ENCODE results near the gene PRRX2. TPM values are rescaled to one million over a fixed set of nuclear protein-coding genes. Genes with fewer than 3 reads are reported as not detected.

The PRRX2 gene
- total and polyA plus RNA-seq, 7 donors = 0.46 to 4.7 (median 2.0) TPM; not detected in 1

DNA sequence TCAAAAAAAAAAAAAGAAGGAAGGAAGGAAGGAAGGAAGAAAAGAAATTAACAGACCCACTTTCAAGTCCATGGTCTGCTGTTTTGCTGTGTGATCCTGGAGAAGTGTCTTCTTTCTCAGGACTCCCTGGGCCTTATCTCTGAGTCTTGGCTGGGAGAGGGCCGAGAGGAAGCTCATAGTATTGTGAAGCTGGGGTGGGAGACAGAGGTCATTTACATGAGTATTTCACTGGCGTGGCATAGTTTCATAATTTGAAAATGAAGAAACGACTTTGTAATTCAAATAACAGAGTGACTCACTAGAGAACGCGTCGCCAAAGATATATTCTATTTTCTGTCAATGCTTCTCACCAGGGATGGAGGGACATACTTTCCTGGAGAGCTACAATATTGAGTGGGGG, 42.1 kb upstream of the PRRX2 start:
- Histone ChIP-seq H3K4me1 (peaks cover 0 to 40% (median 39%) of the 10 kb centered on the region in 4 donors), H3K36me3 (no peaks in the 10 kb centered on the region), H3K9me3 (no peaks in the 10 kb centered on the region), H3K4me3 (no peak overlapping the region), H3K27me3 (no peaks in the 10 kb centered on the region), H3K27ac (no peak overlapping the region)
- WGBS, 2 donors = 80 to 83% methylated on average over 6 of the region's 6 CpGs
- TF ChIP-seq, protein P1, sequence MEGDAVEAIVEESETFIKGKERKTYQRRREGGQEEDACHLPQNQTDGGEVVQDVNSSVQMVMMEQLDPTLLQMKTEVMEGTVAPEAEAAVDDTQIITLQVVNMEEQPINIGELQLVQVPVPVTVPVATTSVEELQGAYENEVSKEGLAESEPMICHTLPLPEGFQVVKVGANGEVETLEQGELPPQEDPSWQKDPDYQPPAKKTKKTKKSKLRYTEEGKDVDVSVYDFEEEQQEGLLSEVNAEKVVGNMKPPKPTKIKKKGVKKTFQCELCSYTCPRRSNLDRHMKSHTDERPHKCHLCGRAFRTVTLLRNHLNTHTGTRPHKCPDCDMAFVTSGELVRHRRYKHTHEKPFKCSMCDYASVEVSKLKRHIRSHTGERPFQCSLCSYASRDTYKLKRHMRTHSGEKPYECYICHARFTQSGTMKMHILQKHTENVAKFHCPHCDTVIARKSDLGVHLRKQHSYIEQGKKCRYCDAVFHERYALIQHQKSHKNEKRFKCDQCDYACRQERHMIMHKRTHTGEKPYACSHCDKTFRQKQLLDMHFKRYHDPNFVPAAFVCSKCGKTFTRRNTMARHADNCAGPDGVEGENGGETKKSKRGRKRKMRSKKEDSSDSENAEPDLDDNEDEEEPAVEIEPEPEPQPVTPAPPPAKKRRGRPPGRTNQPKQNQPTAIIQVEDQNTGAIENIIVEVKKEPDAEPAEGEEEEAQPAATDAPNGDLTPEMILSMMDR (IDR thresholded peaks at IDR 0.05) = no peak
- no peak for TF ChIP-seq EP300 (IDR thresholded peaks at IDR 0.05)
- TF ChIP-seq POLR2AphosphoS5 (IDR thresholded peaks at IDR 0.05) = no peak
- TF ChIP-seq POLR2A (IDR thresholded peaks at IDR 0.05) = no peak
- intact Hi-C loops (cut with DNase I) = no loop called here
- no peak for DNase-seq

DNA sequence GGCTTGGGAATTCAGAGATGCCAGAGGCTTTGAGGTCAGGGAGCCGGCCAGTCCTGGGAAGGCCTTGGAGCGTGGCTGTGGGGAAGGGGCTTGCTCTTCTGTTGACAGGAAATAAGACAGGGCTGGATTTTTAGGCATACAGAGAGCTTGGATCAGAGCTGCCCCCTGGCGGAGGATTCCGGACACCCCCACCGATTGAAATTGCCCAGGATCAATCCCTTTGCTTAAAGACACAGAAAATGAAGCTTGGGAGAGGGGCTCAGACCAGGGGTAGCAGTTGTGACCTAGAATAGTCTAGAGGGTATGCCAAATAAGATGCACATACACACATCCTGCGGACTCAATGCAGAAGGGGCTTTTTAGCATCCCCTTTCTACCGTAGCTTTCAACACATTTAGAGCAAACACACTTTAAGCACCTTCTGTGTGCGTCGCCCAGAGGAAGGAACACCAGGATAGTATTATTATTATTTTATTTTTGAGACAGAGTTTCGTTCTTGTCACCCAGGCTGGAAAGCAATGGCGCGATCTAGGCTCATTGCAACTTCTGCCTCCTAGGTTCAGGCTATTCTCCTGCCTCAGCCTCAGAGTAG, 41.2 kb upstream of the PRRX2 start:
- intact Hi-C loops (cut with DNase I) = no loop called here
- no peak for DNase-seq
- TF ChIP-seq, protein P1 (IDR thresholded peaks at IDR 0.05) = peak; percentile 36 to 75 (median 66)
- TF ChIP-seq POLR2A (IDR thresholded peaks at IDR 0.05) = no peak
- Histone ChIP-seq H3K9me3 (no peaks in the 10 kb centered on the region), H3K36me3 (no peaks in the 10 kb centered on the region), H3K4me3 (no peak overlapping the region), H3K27ac (no peak overlapping the region), H3K4me1 (peaks cover 0 to 47% (median 46%) of the 10 kb centered on the region in 4 donors), H3K27me3 (no peaks in the 10 kb centered on the region)
- 44 to 51% methylated on average over 12 of the region's 12 CpGs for WGBS, 2 donors

DNA sequence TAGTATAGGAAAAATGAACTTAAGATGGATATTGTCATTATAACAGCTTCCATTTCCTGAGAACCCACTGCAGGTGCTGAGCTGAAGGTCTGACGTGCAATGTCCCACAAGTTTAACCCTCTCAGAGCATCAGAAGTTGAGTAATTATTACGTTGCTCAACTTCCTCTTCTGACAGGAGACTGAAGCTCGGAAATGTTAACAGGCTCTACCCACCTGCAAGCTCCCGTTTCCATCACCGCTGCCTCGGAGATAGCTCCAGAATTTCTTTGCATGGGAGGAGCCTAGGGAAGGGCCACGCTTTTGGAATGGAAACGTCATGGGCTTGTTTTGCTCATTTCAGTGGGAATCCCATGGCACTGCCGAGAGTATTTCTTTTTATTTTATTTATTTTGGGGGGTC, 40.5 kb upstream of the PRRX2 start:
- TF ChIP-seq POLR2AphosphoS5 (IDR thresholded peaks at IDR 0.05) (no peak), POLR2A (IDR thresholded peaks at IDR 0.05) (no peak), EP300 (IDR thresholded peaks at IDR 0.05) (no peak)
- TF ChIP-seq, protein P1 (IDR thresholded peaks at IDR 0.05) = no peak
- WGBS, 2 donors = 38 to 73% methylated on average over 9 of the region's 9 CpGs
- DNase-seq = no peak
- H3K36me3 ChIP-seq = no peaks in the 10 kb centered on the region
- no peaks in the 10 kb centered on the region for H3K27me3 ChIP-seq
- H3K4me3 ChIP-seq = peak overlapping the region in 1 of 4 donors; percentile 88
- peaks cover 0 to 50% (median 43%) of the 10 kb centered on the region in 4 donors for H3K4me1 ChIP-seq
- intact Hi-C loops (cut with DNase I) = no loop called here
- H3K27ac ChIP-seq = peak overlapping the region in 3 of 4 donors; percentile 89 to 98 (median 91)
- no peaks in the 10 kb centered on the region for H3K9me3 ChIP-seq

DNA sequence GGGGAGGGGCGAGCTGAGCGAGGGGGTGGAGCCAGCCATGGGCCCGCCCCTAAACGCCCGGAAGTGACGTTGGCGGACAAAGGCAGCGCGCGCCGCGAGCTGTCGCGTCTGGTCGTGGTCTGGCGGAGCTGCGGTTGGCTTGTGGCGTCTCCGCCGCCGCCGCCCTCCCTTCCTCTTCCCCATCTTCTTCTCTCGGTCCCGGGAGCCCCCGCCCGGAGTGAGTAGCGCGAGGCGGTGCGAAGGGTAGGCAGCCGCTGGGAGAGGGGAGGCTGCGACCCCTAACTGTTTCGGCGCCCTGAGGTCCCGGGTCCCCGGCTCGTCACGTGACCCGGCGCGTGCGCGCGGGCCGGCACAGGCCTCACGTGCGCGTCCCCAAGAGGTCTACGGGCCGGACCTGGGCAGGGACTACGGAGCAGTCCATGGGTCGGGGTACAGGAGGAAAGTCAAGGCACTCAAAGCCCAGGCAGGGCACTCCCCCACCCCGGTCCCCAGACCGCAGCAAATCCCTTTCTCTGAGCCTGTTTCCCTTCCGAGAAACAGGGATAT, 39.3 kb upstream of the PRRX2 start, which contains the start of gene NTMT1:
TSS of gene NTMT1 (plus strand) at position 85 of the 546 bp plus-strand sequence. CDS start 6,541 bp downstream, outside the sequence.
- WGBS, 2 donors = 0 to 1% methylated on average over 55 of the region's 55 CpGs

More for the DNA sequence above, 39.3 kb upstream of the PRRX2 start, which contains the start of gene NTMT1:
- H3K27ac ChIP-seq = peak within 1 kb of the TSS; percentile 89 to 98 (median 92)
- intact Hi-C loops (cut with DNase I) = no loop called here
- no peaks in the 10 kb centered on the region for H3K9me3 ChIP-seq
- peak; percentile 99 to 100 (median 100) for TF ChIP-seq POLR2AphosphoS5 (IDR thresholded peaks at IDR 0.05)
- TF ChIP-seq, protein P1 (IDR thresholded peaks at IDR 0.05) = no peak
- TF ChIP-seq POLR2A (IDR thresholded peaks at IDR 0.05) = peak; percentile 96 to 98
- TF ChIP-seq EP300 (IDR thresholded peaks at IDR 0.05) = peak in 1 of 4 donors; percentile 31
- H3K4me3 ChIP-seq = peak within 1 kb of the TSS; percentile 71 to 88 (median 85)
- H3K36me3 ChIP-seq = no peaks in the 10 kb centered on the region
- no peaks in the 10 kb centered on the region for H3K27me3 ChIP-seq
- peaks cover 0 to 50% (median 43%) of the 10 kb centered on the region in 4 donors for H3K4me1 ChIP-seq
- DNase-seq = peak; percentile 94

Data from sigmoid colon (tissue), 7 donors.